K562 (cell line): ENCODE data around the gene MTARC2. TPM values are rescaled to one million over a fixed set of nuclear protein-coding genes. Genes with fewer than 3 reads are reported as not detected.

Source experiments
- ATAC-seq: fragments of 200-7000 bp; cut with Tn5 transposase; 3 replicates; pipeline ENCODE4 v1.9.1; 2020; ENCODE audit warnings: moderate library complexity
- BruUV-seq: library from RNA; stranded (reverse); fragments of 400-500 nt; replicated peaks from 2 replicates; lab custom pipeline; 2021; lab: Mats Ljungman, UMichigan
- CTCF ChIA-PET: fragments of 300-600 bp; formaldehyde crosslinking; extraction: SDS; loops from one replicate; lab custom pipeline; 2021; ENCODE audit warnings: low intra/inter-chr PET ratio; lab: Yijun Ruan, JAX
- POLR2A ChIA-PET: fragments of 300-600, 350-650 bp; sonication (Branson Sonifier 250); formaldehyde crosslinking; extraction: SDS; loops from one replicate; lab custom pipeline; 2021; ENCODE audit warnings: antibody characterized with exemption, inconsistent platforms; lab: Yijun Ruan, JAX
- DNase-seq, 4 experiments: peaks; one replicate each; pipeline versions ENCODE4 v3.0.0 to v3.0.0-alpha.2; 2011 to 2018; ENCODE audit warnings: low spot score in 3 of 4, mixed read lengths in 3 of 4; ENCODE audit errors: extremely low read depth in 1 of 4
- FAIRE-seq: peaks from 2 replicates; lab custom pipeline; 2011; peaks lifted over from hg19 to GRCh38; lab: Jason Lieb, UNC
- H2AFZ ChIP-seq: 2 replicates; pipeline ENCODE4 v1.6.0; 2011; ENCODE audit warnings: low read depth, low read length, control low read depth, inconsistent platforms
- H3K27ac ChIP-seq: fragments of 200-600 bp; 3 replicates; pipeline ENCODE4 v1.8.0; 2011; ENCODE audit warnings: low read depth, mild to moderate bottlenecking, control low read depth, inconsistent platforms, low read length, moderate library complexity, mixed read lengths; ENCODE audit errors: extremely low read depth
- H3K27me3 ChIP-seq, 2 experiments: fragments of 300-600 bp in 1 of 2; 2 replicates in 1 of 2; 3 replicates in 1 of 2; pipeline versions ENCODE4 v1.6.0 to v1.8.0; 2011; ENCODE audit warnings: inconsistent platforms in 2 of 2, low read length in 2 of 2, mild to moderate bottlenecking in 1 of 2, mixed read lengths in 1 of 2, moderate library complexity in 1 of 2; ENCODE audit not compliant: control insufficient read depth in 2 of 2, insufficient read depth in 2 of 2
- H3K36me3 ChIP-seq: fragments of 300-600 bp; 3 replicates; pipeline ENCODE4 v1.8.0; 2011; ENCODE audit warnings: mild to moderate bottlenecking, low read length, inconsistent platforms; ENCODE audit not compliant: control insufficient read depth, insufficient read depth
- H3K4me1 ChIP-seq, 2 experiments: fragments of 200-600 bp in 1 of 2; replicated peaks in 1 of 2; 2 replicates in 1 of 2; 3 replicates in 1 of 2; pipeline versions ENCODE4 v1.5.1 to v1.8.0; 2011; ENCODE audit warnings: inconsistent platforms in 2 of 2, low read length in 2 of 2, mild to moderate bottlenecking in 1 of 2, mixed read lengths in 1 of 2, moderate library complexity in 1 of 2; ENCODE audit not compliant: control insufficient read depth in 2 of 2, insufficient read depth in 2 of 2
- H3K4me2 ChIP-seq: 2 replicates; pipeline ENCODE4 v1.6.1; 2011; ENCODE audit warnings: low read length, control low read depth, inconsistent platforms, mixed read lengths; ENCODE audit not compliant: insufficient read depth
- H3K4me3 ChIP-seq: fragments of 200-600 bp; sonication (generic), shearing (Covaris generic); 2 replicates; pipeline ENCODE4 v1.5.1; 2016; ENCODE audit warnings: control low read depth, inconsistent platforms
- H3K79me2 ChIP-seq: fragments of 200-600 bp; 3 replicates; pipeline ENCODE4 v1.8.0; 2011; ENCODE audit warnings: low read length, inconsistent platforms; ENCODE audit not compliant: control insufficient read depth, insufficient read depth
- H3K9ac ChIP-seq, 2 experiments: 2 replicates each; pipeline versions ENCODE4 v1.6.0 to v1.6.1; 2011; ENCODE audit warnings: low read depth in 2 of 2, low read length in 2 of 2, control low read depth in 1 of 2, inconsistent platforms in 1 of 2, mild to moderate bottlenecking in 1 of 2, mixed read lengths in 1 of 2; ENCODE audit not compliant: insufficient read depth in 1 of 2
- H3K9me1 ChIP-seq: one replicate; pipeline ENCODE4 v1.6.0; 2011; ENCODE audit warnings: inconsistent platforms, mild to moderate bottlenecking, low read length, moderate library complexity; ENCODE audit not compliant: control insufficient read depth, insufficient read depth
- H3K9me3 ChIP-seq: replicated peaks from 2 replicates; pipeline ENCODE4 v1.5.1; 2011; ENCODE audit warnings: low read depth, low read length, inconsistent platforms; ENCODE audit not compliant: control insufficient read depth, insufficient read depth
- H4K20me1 ChIP-seq: replicated peaks from 2 replicates; pipeline ENCODE4 v1.6.1; 2011; ENCODE audit warnings: low read length, inconsistent platforms, mixed read lengths; ENCODE audit not compliant: control insufficient read depth, insufficient read depth
- CBFB ChIP-seq: sonication (generic); formaldehyde crosslinking; IDR thresholded peaks from 2 replicates; pipeline ENCODE4 v1.4.0; 2020; ENCODE audit warnings: mild to moderate bottlenecking, missing genetic modification reagents
- CEBPB ChIP-seq: fragments of 450-650 bp; IDR thresholded peaks from 2 replicates; pipeline ENCODE4 v1.6.1; 2016; ENCODE audit warnings: missing genetic modification characterization, missing compliant biosample characterization
- CEBPG ChIP-seq, 3 experiments: fragments of 200-800 bp in 1 of 3; sonication (Bioruptor generic) in 1 of 3; sonication (generic) in 1 of 3; formaldehyde crosslinking in 1 of 3; IDR thresholded peaks in 2 of 3; conservative IDR thresholded peaks in 1 of 3; 2 replicates each; pipeline versions ENCODE4 v1.6.1 to v1.8.0; 2016 to 2022; ENCODE audit warnings: missing compliant biosample characterization in 2 of 3, missing genetic modification characterization in 2 of 3, mild to moderate bottlenecking in 1 of 3, missing genetic modification reagents in 1 of 3
- EP400 ChIP-seq: fragments of 450-650 bp; IDR thresholded peaks from 2 replicates; pipeline ENCODE4 v1.6.1; 2017; ENCODE audit warnings: antibody characterized with exemption, mild to moderate bottlenecking, moderate library complexity
- MTA3 ChIP-seq: fragments of 450-650 bp; formaldehyde crosslinking; IDR thresholded peaks from 2 replicates; pipeline ENCODE4 v1.6.1; 2017; ENCODE audit warnings: mild to moderate bottlenecking, borderline replicate concordance
- POLR2G ChIP-seq: fragments of 200-400 bp; formaldehyde crosslinking; IDR thresholded peaks from 2 replicates; pipeline ENCODE4 v1.6.1; 2017; ENCODE audit warnings: low read depth, mild to moderate bottlenecking, antibody characterized with exemption, low read length, moderate library complexity
- TEAD4 ChIP-seq, 2 experiments: sonication (generic) in 1 of 2; formaldehyde crosslinking in 1 of 2; IDR thresholded peaks; 2 replicates each; pipeline versions ENCODE4 v1.6.1 to v1.8.0; 2012 to 2022; ENCODE audit warnings: borderline replicate concordance in 1 of 2, inconsistent platforms in 1 of 2, low read length in 1 of 2, mild to moderate bottlenecking in 1 of 2, missing genetic modification reagents in 1 of 2
- WGBS: fragments of 100-300 bp; shearing (Covaris generic); methylation state at CpG from one replicate; pipeline ENCODE4 v1.1.6; 2016; ENCODE audit warnings: low coverage, mixed read lengths; ENCODE audit not compliant: insufficient coverage; ENCODE audit errors: missing lambda C conversion rate; 5-methylcytosine and 5-hydroxymethylcytosine counted together
- in situ Hi-C: fragments of 300-500 bp; cut with MboI; formaldehyde crosslinking; loops from 4 replicates; pipeline ENCODE4 v1.15.0; 2018; ENCODE audit warnings: inconsistent platforms, mixed read lengths
- intact Hi-C: fragments of 100-400 bp; cut with micrococcal nuclease; formaldehyde crosslinking; loops from 2 replicates; pipeline ENCODE4 v1.14.2; 2022
- polyA plus RNA-seq, 8 experiments: library from polyadenylated mRNA; depleted of rRNA in 4 of 8; stranded (reverse) in 5 of 8; unstranded in 3 of 8; fragments of >200 nt; fragmentation: Nextera tagmentation in 2 of 8; fragmentation: Illumina TruSeq in 1 of 8; extraction: Ambion mirVana in 2 of 8; extraction: Trizol in 1 of 8; gene quantifications; 2 replicates each; pipeline versions ENCODE4 v1.2.1 to v1.2.3, GENCODE V29; 2011 to 2014; ENCODE audit warnings: inconsistent platforms in 1 of 8, missing spikeins in 1 of 8
- total RNA-seq, 7 experiments: library from RNA; depleted of rRNA in 6 of 7; stranded (reverse); fragments of >200 nt in 6 of 7; fragmentation: Illumina TruSeq in 2 of 7; extraction: Trizol in 2 of 7; gene quantifications; 2 replicates each; pipeline versions ENCODE4 v1.2.1 to v1.2.3, GENCODE V29; 2011 to 2021; ENCODE audit warnings: low replicate concordance in 1 of 7

MTARC2 gene
- total and polyA plus RNA-seq, 9 of the 15 experiments (the other 6 are each of a cell fraction or from before 2014, with no cell fraction given), result 0.03 to 0.35 TPM; not detected in 7

- no peak overlapping the region for H2AFZ ChIP-seq
- TF ChIP-seq TEAD4 (IDR thresholded peaks at IDR 0.05; ENCODE audit: low read length) (no peak), TEAD4 (CRISPR knock-in tag; IDR thresholded peaks at IDR 0.05; ENCODE audit: borderline replicate concordance) (no peak), MTA3 (no peak), POLR2G (no peak), CBFB (CRISPR knock-in tag) (no peak), CEBPB (peak; percentile 51; the same call in 1 of the 2 replicates), CEBPG (CRISPR knock-in tag; IDR thresholded peaks at IDR 0.05) (no peak), CEBPG (tag; conservative IDR thresholded peaks at IDR 0.05 in 1 of 2, IDR thresholded peaks at IDR 0.05 in 1 of 2) (peak; percentile 19 to 42; a peak in 1 of 4 replicates), EP400 (no peak)
- no peaks in the 10 kb centered on the region for H4K20me1 ChIP-seq
- H3K27me3 ChIP-seq, result peaks cover 2 to 32% of the 10 kb centered on the region in 2 experiments; a peak in 3 of 5 replicates
- intact Hi-C loops (no loop called here), in situ Hi-C loops (no loop called here)
- ATAC-seq (no peak), DNase-seq (peak in 1 of 4 experiments; percentile 18), FAIRE-seq (no peak)
- no TSS peak for BruUV-seq
- no peaks in the 10 kb centered on the region for H3K36me3 ChIP-seq
- H3K79me2 ChIP-seq, result no peaks in the 10 kb centered on the region
- ChIA-PET POLR2A (no interaction called here), CTCF (no interaction called here)
- under 1% methylated on average over 8 of the region's 8 CpGs for WGBS
- no peaks in the 10 kb centered on the region for H3K9me1 ChIP-seq
- no peak overlapping the region for H3K9ac ChIP-seq
- H3K4me1 ChIP-seq, result peaks cover 3 to 12% of the 10 kb centered on the region in 2 experiments; a peak in 3 of 5 replicates
- H3K4me3 ChIP-seq, result no peak overlapping the region
- H3K4me2 ChIP-seq, result no peak overlapping the region
- H3K27ac ChIP-seq, result no peak overlapping the region
- no peaks in the 10 kb centered on the region for H3K9me3 ChIP-seq
Measured at GRCh38 chr1:220767312-220768125, 19.4 kb downstream of the MTARC2 start.
